ENCODE measurements around the gene DDX19B.
"Not testable (repeated sequence)": the region's sequence is repeated elsewhere in the genome, so short reads cannot be mapped to it uniquely, and the experiment has no call there.

DDX19B gene

DNA sequence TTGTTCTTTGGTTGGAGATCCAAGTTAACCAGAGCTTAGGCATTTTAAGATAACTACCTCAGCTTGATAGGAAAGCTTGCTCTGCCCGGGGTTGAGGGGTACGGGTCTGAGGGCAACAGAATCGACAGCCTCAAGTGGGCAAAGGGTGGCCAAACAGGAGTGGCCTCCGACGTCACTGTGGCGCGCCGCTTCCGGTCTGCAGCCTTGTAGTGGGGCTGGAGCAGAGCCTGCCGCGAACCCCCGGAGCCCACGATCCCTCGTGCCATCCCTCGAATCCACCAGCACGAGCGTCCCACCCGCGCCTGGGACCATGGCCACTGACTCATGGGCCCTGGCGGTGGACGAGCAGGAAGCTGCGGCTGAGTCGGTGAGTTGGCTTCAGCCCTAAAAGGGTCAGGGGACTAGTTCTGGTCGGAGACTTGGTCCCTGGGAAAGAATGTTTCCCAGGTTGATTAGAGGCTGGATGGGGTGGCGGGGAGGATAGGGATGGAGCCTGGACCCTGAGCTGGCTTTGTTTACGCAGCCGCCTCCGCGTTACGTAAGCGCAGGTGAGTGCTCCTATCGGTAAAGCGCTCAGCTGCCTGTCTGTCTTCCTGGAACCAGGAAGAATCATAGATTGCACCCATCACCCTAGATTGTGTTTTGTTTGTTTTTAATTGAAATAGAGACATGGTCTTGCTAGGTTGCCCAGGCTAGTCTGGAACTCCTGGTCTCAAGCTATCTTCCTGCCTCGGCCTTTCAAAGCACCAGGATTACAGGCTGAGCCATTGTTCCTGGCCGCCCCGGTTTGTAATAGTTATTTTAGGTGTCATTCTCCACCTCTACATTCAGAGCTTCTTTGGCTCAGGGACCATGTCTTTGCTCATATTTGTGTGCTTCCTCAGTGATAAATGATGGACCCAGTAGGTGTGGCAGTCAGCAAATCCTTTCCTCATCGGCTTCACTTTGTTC lies at the start of gene DDX19B:
TSS of gene DDX19B (plus strand) at position 199 of the 951 bp plus-strand sequence. CDS start at position 311, 112 bp downstream.
- peaks cover 37% of the 10 kb centered on the region for H3K4me1 Mint-ChIP-seq
- ATAC-seq (peak; percentile 93), DNase-seq (peak; percentile 76)
- peak within 1 kb of the TSS; percentile 94 for H3K27ac Mint-ChIP-seq
- no peaks in the 10 kb centered on the region for H3K27me3 Mint-ChIP-seq
- peaks cover 10% of the 10 kb centered on the region for H3K9me3 Mint-ChIP-seq
- peaks cover 29% of the 10 kb centered on the region for H3K36me3 Mint-ChIP-seq (ENCODE audit: low read depth)
- H3K4me3 Mint-ChIP-seq = peak within 1 kb of the TSS; percentile 88

DNA sequence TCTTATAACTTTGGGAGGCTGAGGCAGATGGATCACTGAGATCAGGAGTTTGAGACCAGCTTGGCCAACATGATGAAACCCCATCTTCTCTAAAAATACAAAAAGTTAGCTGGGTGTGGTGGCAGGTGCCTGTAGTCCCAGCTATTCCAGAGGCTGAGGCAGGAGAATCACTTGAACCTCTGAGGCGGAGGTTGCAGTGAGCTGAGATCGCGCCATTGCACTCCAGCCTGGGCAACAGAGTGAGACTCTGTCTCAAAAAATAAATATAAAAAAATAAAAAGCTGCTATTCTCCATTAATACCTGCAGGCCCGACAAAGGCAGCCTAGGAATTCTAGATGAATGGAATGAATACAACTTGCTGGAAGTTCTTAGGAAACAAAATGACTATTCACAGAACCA lies 49.3 kb upstream of the DDX19B start:
- H3K4me3 Mint-ChIP-seq = peak overlapping the region; percentile 88
- not testable (repeated sequence) for DNase-seq, H3K27ac Mint-ChIP-seq, H3K27me3 Mint-ChIP-seq, H3K9me3 Mint-ChIP-seq, ATAC-seq
- peaks cover 33% of the 10 kb centered on the region for H3K36me3 Mint-ChIP-seq (ENCODE audit: low read depth)
- H3K4me1 Mint-ChIP-seq = peaks cover 39% of the 10 kb centered on the region

DNA sequence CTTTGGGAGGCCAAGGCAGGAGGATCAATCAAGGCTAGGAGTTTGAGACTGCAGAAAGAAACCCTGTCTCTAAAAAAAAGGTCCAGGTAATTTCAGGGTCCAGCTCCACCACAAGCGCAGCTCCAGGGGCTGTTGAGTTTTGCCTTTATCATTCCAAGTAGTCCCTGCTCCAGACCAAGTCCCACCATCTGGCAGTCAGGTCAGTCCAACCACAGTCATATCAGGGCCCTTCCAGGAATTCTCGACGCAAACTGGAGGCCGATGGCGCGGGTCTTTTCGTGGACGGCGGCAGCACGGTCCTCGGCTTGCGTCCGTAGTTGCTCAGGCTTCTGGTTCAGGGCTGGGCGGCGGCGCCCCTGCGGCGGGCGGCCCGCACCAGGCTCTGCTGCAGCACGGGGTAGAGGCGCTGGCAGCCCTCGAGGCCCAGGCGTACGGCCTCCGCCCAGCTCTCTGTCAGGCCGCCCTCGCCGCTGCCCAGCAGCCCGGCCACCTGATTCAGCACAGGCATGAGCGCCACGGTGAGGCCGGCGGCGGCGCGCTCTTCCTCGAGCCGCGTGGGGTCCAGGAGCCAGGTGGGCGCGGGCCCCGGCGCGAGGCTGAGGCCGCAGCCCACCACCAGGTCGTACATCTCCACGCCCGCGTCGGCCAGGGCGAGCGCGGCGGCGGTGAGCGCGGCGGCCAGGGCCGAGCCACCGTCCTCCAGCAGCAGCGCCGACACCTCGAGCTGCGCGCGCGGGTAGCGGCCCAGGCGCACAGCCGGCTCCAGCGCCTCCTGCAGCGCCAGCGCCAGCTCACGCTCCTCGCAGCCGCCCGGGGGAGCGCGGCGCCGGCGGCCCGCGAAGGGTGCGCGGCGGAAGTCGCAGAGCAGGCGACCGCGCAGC lies 48.0 kb upstream of the DDX19B start:
- H3K9me3 Mint-ChIP-seq = no peaks in the 10 kb centered on the region
- peak overlapping the region; percentile 88 for H3K4me3 Mint-ChIP-seq
- H3K36me3 Mint-ChIP-seq (ENCODE audit: low read depth) = peaks cover 40% of the 10 kb centered on the region
- peaks cover 35% of the 10 kb centered on the region for H3K4me1 Mint-ChIP-seq
- ATAC-seq (peak; percentile 42), DNase-seq (peak; percentile 23)
- no peaks in the 10 kb centered on the region for H3K27me3 Mint-ChIP-seq
- H3K27ac Mint-ChIP-seq = peak overlapping the region; percentile 88

DNA sequence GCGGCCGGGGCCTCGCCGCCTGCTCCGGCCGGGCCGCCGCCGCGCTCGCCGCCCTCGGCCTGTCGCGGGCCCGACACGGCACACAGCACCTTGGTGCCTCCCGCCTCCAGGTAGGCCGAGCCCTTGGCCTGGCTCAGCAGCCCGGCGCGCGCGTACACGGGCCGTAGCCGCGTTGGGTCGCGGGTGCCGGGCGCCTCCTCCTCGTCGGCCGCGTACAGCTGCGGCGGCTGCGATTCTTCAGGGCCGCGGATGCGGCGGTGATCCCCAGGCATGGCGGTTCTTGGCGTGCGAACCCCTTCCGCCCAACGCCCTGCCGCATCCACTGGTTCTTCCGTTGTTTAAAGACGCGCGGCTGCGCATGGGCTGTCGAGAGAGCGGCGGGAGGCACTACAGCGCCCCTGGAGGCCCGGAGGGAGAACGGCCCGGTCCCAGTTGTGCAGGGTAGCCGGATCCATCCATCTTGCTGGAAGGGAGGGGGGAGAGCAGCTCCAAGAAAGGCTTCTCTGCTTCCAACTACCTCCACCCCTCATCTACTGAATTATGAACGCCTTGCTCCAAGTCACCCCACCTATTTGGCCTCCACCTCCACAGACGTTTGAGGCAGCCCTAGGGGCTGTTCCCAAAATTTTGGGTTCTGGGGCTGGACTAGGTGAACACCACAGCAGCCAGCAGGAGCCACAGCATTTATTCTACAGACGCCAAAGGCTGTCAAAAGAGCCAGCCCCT lies 47.2 kb upstream of the DDX19B start, which contains the start of gene EXOSC6:
TSS of gene EXOSC6 (minus strand) at position 312 of the 726 bp plus-strand sequence. CDS start at position 272, 40 bp downstream.
- Mint-ChIP-seq H3K27me3 (no peaks in the 10 kb centered on the region), H3K4me1 (peaks cover 30% of the 10 kb centered on the region), H3K27ac (peak within 1 kb of the TSS; percentile 91), H3K9me3 (no peaks in the 10 kb centered on the region), H3K36me3 (ENCODE audit: low read depth) (peaks cover 45% of the 10 kb centered on the region), H3K4me3 (peak within 1 kb of the TSS; percentile 88)
- DNase-seq = peak; percentile 93
- ATAC-seq = peak; percentile 91

DNA sequence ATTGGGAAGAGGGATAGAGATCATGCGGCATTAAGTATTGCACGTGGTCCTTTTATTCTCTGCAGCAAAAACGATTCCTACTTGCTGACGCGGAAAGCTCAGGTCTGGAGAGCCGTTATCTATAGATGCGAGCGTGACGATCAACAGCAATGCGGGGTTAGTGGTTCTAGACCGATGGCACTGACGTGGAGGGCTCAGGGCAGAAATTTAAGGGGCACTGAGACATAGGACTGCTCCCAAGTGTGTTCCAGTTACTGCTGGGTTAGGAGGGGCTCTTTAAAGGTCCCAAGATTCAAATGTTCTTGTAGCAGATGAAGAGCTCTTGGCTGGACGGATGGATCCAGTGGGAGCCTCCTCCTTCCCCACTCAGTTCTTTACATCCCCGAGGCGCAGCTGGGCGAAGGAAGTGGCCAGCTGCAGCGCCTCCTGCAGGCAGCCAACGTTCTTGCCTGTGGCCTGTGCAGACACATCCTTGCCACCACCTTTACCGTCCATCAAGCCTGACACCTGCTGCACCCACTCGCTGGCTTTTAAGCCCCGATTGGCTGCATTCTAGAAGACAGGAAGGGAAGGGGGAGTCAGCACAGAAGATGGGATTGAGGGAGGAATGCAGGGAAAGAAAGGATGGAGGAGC lies 46.5 kb upstream of the DDX19B start:
- peaks cover 29% of the 10 kb centered on the region for H3K4me1 Mint-ChIP-seq
- DNase-seq (peak; percentile 34), ATAC-seq (no peak)
- H3K9me3 Mint-ChIP-seq = no peaks in the 10 kb centered on the region
- H3K4me3 Mint-ChIP-seq = peak overlapping the region; percentile 83
- peak overlapping the region; percentile 91 for H3K27ac Mint-ChIP-seq
- peaks cover 49% of the 10 kb centered on the region for H3K36me3 Mint-ChIP-seq (ENCODE audit: low read depth)
- no peaks in the 10 kb centered on the region for H3K27me3 Mint-ChIP-seq

DNA sequence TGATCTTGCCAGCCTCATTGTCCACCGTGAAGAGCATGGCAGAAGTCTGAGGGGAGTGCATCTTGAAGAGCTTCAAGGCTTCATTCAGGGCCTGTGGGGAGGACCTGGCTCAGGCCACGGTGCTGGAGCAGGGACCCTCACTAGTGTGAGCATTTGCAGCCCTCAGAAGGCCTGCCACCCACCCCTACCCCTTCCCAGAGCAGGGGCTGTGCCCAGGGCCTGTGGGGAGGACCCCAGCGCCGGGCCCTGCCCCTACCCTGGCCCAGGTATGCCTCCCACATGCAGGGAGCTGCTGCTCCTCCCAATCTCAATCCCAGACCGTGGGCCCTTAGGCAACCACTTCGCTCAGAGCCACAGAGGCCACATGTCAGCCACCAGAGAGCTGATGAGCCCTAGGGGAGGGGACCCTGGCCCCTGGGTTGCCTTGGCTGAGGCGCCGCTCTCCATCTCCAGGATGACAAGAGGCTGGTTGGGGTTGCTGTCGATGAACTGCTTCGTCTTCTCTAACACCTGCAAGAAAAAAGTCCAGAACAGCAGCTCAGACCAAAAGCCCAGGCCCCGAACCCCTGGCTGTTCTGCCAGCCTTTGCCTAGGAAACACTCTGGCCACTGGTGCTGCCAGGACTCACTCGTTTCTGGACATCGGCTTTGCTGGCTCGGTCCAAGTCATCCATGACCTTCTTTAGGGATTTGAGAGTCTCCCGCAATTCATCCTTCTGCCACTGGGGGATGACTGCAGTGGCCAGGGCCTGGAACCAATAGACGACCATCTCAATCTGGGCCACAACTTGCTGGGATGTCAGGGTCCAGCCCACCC lies 45.5 kb upstream of the DDX19B start:
- ATAC-seq (no peak), DNase-seq (peak; percentile 57)
- no peak overlapping the region for H3K4me3 Mint-ChIP-seq
- peaks cover 21% of the 10 kb centered on the region for H3K4me1 Mint-ChIP-seq
- H3K36me3 Mint-ChIP-seq (ENCODE audit: low read depth) = peaks cover 53% of the 10 kb centered on the region
- no peak overlapping the region for H3K27ac Mint-ChIP-seq
- no peaks in the 10 kb centered on the region for H3K27me3 Mint-ChIP-seq
- H3K9me3 Mint-ChIP-seq = no peaks in the 10 kb centered on the region

DNA sequence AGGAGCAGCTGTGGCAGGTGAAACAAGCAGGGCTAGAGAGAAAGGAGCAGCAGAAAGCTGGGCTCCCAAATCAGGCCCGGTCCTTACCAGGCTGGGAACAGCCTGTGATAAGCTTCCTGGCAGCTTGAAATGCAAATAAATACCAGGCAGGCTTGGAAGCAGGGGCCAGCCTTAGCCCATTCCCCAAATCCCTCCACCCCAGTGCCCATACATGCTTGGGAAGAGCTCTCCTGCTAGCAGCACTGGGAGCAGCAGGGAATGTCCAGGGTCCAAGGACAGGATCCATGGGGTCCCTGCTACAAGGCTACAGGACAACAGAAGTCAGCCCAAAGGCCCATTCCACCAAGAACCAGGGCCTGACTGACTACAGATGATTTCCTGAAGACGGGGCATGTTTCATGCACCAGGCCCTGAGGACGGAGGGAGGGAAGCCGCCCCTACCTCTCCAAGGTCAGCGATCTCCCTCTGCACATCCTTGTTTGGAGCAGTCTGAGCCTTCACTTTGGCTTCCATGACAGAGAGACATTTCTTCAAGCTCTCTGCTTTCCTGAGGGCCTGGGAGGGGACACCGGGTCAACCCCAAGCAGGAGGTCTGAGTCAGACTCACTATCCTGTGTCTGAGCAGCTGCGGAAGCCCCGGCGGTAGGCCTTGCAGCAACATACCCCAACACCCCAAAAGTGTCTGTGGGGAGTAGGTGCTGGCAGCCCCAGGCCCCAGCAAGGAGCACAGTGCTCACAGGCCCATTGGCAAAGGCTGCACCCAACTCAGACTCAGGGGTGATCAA lies 44.6 kb upstream of the DDX19B start:
- Mint-ChIP-seq H3K27ac (no peak overlapping the region), H3K36me3 (ENCODE audit: low read depth) (peaks cover 56% of the 10 kb centered on the region), H3K27me3 (no peaks in the 10 kb centered on the region), H3K4me3 (no peak overlapping the region), H3K4me1 (peaks cover 15% of the 10 kb centered on the region), H3K9me3 (no peaks in the 10 kb centered on the region)
- ATAC-seq (no peak), DNase-seq (no peak)

DNA sequence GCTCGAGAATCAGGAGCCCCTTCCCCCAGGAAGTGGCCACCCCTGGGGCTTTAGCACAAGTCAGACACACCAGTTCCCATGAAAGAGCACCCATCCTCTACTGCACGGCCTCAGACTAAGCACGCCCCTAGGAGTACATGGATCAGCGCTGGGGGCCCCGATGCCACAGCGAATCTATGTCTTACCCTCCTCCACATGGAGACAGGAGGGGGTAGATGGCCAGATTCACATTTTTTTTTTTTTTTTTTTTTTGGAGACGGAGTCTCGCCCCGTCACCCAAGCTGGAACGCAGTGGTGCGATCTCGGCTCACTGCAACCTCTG lies 44.1 kb upstream of the DDX19B start:
- Mint-ChIP-seq H3K4me1 (peaks cover 11% of the 10 kb centered on the region), H3K4me3 (no peak overlapping the region), H3K36me3 (ENCODE audit: low read depth) (peaks cover 56% of the 10 kb centered on the region), H3K27ac (no peak overlapping the region), H3K9me3 (no peaks in the 10 kb centered on the region), H3K27me3 (no peaks in the 10 kb centered on the region)
- DNase-seq (no peak), ATAC-seq (no peak)

DNA sequence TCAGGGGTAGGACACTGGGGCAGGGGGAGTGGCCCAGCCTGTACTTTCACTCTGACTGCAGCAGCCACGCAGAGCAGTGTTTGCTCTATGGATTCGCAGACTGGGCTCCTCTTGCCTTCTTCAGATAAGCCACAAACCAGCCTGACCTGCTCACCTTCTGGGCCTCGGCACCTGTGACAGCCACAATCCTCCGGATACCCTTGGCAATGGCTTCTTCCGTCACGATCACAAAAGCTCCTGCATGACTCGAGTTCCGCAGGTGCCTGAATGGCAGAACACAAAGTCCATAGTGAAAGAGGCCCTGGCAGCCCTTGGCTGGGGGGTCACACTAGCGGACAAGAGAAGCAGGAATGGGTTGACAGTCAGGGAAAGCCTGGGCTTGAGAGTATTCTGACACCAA lies 43.4 kb upstream of the DDX19B start:
- Mint-ChIP-seq H3K9me3 (no peaks in the 10 kb centered on the region), H3K4me1 (peaks cover 8% of the 10 kb centered on the region), H3K27ac (no peak overlapping the region), H3K4me3 (no peak overlapping the region), H3K27me3 (no peaks in the 10 kb centered on the region), H3K36me3 (ENCODE audit: low read depth) (peaks cover 58% of the 10 kb centered on the region)
- no peak for DNase-seq
- ATAC-seq = no peak

DNA sequence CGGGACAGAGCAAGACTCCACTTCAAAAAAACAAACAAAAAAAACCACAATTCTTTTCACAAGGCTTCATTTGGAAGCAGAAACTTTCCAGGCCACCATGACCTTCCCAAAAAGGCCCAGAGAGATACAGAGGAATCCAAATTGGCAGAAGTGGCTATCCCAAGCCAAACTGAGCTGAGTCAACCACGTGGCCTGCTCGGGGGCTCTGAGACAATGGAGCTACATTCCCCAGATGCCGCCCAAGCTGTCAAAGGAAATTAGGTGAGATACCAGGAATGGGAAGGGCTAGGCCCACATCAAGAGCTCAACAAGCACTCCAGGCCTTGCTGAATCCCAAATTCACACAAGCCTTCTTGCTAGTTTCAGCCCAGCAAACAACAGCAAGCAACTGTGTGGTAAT lies 41.6 kb upstream of the DDX19B start:
- Mint-ChIP-seq H3K36me3 (ENCODE audit: low read depth) (peaks cover 61% of the 10 kb centered on the region), H3K4me3 (no peak overlapping the region), H3K9me3 (no peaks in the 10 kb centered on the region), H3K4me1 (peaks cover under 1% of the 10 kb centered on the region), H3K27ac (no peak overlapping the region), H3K27me3 (no peaks in the 10 kb centered on the region)
- DNase-seq (no peak), ATAC-seq (no peak)

DNA sequence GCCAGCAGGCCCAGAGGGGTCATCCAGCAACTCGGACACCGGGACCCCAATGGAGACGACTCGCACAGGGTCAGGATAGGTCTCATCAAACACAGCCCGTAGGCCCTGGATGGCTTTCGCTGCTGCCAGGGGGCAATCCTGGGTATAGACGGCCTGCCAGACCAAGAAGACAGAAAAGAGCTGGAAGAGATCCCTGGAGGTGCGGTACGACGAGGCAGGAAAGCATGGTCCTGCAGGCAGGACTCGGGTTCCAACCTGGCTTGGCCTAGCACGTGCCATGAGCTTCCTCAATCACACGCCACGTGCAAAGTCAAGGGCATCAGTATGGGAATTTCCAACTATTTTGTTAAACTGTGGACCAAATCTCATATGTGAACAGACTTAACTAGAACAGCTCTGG lies 40.9 kb upstream of the DDX19B start:
- ATAC-seq (no peak), DNase-seq (no peak)
- Mint-ChIP-seq H3K4me1 (no peaks in the 10 kb centered on the region), H3K27me3 (no peaks in the 10 kb centered on the region), H3K4me3 (no peak overlapping the region), H3K27ac (no peak overlapping the region), H3K9me3 (no peaks in the 10 kb centered on the region), H3K36me3 (ENCODE audit: low read depth) (peaks cover 61% of the 10 kb centered on the region)

DNA sequence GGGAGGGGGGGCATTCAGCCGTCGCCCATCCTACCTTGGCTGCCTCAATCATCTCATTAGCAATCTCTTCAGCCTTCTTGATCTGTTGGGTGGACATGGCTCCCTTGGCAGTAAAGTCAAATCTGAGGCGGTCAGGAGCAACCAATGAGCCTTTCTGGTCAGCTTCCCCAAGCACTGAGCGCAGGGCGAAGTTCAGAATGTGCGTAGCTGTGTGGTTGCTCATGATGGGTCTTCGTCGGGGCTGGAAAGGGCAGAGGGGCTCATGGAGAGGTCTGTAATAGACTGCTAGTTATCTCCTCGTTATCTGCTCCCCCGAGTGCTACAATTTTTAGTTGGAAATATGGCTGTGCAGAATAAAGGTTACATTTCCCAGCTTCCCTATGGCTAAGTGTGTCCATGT lies 40.0 kb upstream of the DDX19B start:
- Mint-ChIP-seq H3K36me3 (ENCODE audit: low read depth) (peaks cover 61% of the 10 kb centered on the region), H3K9me3 (no peaks in the 10 kb centered on the region), H3K4me1 (no peaks in the 10 kb centered on the region), H3K27me3 (no peaks in the 10 kb centered on the region), H3K4me3 (no peak overlapping the region), H3K27ac (no peak overlapping the region)
- DNase-seq = no peak
- no peak for ATAC-seq

DNA sequence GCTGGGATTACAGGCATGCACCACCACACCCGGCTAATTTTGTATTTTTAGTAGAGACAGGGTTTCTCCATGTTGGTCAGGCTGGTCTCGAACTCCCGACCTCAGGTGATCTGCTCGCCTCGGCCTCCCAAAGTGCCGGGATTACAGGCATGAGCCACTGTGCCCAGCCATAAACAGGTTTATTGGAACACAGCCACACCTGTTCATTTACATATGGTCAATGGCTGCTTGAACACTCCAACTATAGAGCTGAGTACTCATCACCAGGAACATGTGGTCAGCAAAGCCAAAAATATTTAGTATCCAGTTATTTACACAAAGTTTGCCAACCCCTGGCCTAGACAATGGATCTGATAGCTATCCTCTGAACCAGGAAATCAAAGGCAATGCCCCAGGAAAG lies 39.1 kb upstream of the DDX19B start:
- ATAC-seq, H3K27ac Mint-ChIP-seq, H3K27me3 Mint-ChIP-seq, DNase-seq, H3K4me3 Mint-ChIP-seq, H3K9me3 Mint-ChIP-seq, H3K4me1 Mint-ChIP-seq: not testable (repeated sequence)
- H3K36me3 Mint-ChIP-seq (ENCODE audit: low read depth) = peaks cover 69% of the 10 kb centered on the region

Measured in activated naive CD8-positive, alpha-beta T cell treated with anti-CD3 and anti-CD28 coated beads, Interleukin-2, amount 50 U/mL, for 24 hours (primary cell).